Right lung (tissue), 5 donors: ENCODE measurements around the gene C1QTNF1. TPM values are rescaled to one million over a fixed set of nuclear protein-coding genes. Genes with fewer than 3 reads are reported as not detected.
A peak's percentile ranks its signal among the peaks of the same experiment; 100 is the strongest.

Source experiments
- DNase-seq, 2 donors: peaks; one replicate each; pipeline ENCODE4 v3.0.0-alpha.2; 2013
- polyA plus RNA-seq, 5 donors: library from polyadenylated mRNA; unstranded; fragments of 120-200 nt; gene quantifications; one replicate each; pipeline versions ENCODE4 v1.2.1 to v1.2.3, GENCODE V29; 2013; ENCODE audit warnings: inconsistent platforms in 1 of 5, low replicate concordance in 1 of 5; ENCODE audit not compliant: insufficient read length in 5 of 5, insufficient read depth in 1 of 5

Gene C1QTNF1
- polyA plus RNA-seq, 5 donors: 1.5 to 2.7 (median 2.2) TPM

DNA sequence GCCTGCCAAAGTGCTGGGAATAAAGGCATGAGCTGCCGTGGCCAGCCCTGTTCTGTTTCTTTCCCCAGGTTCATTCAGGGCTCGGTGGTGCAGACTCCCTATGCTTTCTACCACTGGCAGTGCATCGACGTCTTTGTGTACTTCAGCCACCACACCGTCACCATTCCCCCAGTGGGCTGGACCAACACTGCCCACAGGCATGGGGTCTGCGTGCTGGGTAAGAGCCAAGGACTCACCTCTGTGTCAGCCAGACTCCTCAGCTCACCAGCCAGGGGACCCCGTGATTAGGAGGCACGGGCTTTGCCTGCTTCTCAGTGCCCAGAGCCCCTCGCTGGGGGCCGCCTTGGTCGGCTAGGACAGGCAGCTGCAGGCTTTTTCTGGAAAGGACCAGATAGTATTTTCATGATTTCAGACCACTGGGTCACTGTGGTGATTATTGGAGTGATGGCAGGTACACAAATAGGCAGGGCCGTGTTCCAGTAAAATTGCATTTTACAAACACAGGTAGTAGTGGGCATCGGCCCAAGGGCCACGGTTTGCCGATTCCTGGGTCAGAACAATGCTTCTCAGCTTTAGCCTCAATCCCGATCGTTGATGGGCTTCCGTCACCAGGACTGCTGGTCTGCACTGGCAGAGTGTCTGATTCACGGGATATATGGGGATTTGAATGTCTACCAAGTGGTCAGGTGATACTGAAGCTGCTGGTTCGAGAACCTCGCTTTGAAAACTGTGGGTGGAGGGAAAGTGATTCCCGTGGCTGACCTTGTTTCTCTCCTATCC lies 55.6 kb downstream of the C1QTNF1 start:
- no peak for DNase-seq

DNA sequence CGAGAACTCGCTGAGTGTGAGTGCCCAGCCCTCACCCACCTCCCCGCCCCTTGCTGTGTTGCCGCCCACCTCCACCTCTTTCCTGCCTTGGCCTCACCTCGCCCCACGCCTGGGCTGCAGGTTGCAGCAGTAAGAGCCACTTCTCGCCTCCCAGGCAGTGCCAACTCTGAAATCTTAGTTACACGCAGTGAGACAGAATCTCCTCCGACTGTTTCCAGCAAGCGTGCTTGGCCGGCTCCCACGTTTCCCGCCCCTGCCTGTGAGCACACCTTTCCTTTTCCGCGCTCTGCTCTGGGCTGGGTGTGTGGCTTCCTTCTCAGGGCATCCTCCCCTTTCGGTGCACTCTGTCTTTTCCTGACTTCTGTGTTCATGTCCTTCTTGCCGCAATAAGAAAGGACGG lies 56.4 kb downstream of the C1QTNF1 start:
- DNase-seq: no peak

DNA sequence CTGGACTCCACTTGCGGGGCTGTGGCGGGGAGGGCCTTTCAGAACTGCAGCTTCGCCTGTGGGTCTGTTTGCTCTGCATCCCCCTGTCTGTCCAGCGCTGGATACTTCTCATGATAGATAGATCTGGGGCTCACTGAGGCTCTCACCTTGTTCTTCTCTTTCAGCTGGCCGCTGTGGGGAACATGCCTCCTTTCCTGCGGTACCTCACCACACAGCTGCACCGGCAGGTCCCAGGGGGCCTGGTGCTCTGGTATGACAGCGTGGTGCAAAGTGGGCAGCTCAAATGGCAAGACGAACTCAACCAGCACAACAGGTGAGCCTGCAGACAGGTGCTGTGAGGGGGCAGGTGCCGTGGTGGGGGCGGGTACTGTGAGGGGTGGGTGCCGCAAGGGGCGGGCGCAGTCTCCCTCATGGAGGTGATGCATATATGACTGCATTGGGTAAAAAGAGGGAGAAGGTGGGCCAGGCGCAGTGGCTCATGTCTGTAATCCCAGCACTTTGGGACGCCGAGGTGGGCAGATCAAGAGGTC lies 56.9 kb downstream of the C1QTNF1 start:
- no peak for DNase-seq

DNA sequence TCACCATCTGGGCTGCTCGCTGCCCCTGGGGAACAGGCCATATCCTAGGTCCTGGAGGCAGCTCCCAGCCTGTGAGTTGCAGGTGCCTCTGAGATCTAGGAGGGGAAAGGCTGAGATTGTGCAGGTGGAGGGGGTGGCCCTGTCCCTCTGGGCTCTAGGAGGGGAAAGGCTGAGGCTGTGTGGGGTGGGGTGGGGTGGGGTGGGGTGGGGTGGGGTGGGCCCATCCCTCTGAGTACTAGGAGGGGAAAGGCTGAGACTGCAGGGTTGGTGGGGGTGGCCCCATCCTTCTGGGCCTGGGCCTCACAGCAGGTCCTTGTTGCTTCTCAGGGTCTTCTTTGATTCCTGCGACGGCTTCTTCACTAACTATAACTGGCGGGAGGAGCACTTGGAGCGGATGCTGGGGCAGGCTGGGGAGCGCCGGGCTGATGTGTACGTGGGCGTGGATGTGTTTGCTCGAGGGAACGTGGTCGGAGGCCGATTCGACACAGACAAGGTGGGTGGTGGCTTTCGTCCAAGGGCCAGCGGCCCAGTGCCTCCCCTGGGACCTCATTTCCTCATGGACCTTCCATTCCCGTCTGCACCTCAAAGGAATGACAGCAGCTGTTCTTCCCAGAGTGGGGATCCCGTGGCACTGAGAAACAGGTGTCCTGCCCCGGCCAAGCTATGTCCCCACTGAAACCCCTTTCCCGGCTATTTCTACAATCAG lies 57.8 kb downstream of the C1QTNF1 start:
- no peak for DNase-seq

DNA sequence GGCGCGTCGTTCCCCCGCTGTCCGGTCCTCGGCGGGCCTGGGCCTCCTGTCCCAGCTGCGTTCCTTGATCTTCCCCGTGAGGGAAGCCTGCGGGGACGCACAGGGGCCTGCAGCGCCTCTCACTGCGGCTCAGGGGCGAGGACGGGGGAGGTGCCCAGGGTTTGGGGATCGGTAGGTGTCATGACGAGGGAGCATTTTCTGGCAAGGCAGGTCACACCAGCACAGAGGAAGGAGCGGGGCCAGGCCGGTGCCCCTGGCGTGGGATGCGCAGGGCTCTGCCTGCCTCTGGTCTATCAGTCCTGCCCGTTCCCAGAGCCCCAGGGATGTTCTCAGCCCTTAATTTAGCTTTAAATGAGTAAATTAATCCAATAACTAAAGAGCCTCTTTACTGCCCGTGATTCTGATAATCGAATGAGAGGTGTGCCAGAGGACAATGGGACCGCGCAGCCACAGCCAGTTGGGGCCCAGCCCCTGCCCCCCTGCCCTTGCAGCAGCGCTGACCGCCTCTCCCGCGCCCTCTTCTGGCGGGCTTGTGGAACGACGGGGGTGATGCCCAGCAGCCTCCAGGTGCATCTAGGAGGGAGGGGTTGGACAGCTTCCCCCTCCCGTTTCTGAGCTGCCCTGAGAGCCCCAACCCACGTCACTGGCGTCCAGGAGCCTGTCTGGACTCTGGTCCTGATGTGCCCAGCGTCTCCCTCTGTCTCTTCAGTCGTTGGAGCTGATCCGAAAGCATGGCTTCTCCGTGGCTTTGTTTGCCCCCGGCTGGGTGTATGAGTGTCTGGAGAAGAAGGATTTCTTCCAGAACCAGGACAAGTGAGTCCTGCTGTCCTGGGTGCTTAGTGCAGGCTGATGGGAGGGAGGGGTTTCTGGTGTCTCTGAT lies 58.6 kb downstream of the C1QTNF1 start:
- DNase-seq: no peak

DNA sequence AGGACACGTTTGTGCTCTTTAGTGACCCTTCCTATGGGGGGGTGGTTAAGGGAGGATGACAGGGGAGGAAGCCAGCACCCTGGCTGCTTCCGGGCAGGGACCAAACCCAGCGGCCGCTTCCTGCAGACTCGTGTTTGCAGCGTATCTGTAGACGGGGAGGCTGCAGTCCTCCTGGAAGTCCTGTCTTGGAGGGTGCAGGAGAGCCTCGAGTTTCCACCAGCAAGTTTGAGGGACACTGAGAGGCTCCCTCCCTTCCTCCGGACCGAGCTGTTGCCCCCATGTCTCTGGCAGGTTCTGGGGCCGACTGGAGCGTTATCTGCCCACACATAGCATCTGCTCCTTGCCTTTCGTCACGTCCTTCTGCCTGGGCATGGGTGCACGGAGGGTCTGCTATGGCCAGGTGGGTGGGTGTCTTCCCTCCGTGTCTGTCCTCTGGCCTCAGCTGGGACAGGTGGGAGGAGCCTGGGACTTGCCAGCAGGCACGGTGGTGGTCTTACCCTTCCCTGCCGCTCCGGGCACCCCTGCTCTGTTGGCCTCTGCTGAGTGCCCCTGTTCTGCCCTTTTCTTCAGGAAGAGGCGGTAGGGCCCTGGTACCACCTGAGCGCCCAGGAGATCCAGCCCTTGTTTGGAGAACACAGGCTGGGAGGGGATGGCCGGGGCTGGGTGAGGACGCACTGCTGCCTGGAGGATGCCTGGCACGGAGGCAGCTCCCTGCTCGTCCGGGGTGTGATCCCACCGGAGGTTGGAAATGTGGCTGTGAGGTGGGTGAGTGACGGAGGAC lies 59.4 kb downstream of the C1QTNF1 start:
- DNase-seq: no peak

DNA sequence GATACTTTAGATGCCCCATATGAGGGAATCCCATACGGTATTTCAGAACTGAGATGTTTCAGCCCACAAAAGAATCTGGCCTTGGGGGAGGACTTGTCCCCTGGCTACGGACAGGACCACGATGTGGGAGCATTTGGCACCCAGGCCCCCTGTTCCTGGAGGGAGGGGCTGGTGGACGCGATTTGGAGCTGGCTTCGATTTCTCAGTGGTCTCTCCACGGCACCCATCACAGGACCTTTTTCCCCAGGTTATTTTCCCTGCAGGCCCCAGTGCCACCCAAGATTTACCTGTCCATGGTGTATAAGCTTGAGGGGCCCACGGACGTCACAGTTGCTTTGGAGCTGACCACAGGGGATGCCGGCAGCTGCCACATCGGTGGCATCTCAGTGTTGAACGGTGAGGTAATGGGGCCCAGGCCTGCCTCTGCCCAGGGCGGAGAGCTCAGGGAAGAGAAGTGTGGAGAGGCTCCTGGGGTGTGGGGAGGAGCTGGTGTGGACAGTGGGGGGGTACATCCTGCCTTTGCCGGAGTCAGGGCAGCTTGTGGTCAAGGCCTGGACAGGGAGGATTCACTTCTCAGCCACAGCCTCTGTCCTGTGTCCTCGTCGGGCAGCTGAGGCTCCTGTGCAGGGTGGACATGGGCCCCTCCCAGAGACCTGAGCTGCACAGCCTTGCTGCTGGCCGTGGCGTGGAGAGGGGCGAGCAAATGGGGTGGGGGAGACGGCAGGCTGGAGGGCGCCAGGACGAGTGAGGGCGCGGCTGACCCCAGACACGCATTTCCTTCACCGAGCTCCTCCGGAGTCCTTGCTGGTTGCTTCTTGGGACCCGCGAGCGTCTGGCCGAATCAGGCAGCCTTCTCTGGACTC lies 60.6 kb downstream of the C1QTNF1 start:
- no peak for DNase-seq

DNA sequence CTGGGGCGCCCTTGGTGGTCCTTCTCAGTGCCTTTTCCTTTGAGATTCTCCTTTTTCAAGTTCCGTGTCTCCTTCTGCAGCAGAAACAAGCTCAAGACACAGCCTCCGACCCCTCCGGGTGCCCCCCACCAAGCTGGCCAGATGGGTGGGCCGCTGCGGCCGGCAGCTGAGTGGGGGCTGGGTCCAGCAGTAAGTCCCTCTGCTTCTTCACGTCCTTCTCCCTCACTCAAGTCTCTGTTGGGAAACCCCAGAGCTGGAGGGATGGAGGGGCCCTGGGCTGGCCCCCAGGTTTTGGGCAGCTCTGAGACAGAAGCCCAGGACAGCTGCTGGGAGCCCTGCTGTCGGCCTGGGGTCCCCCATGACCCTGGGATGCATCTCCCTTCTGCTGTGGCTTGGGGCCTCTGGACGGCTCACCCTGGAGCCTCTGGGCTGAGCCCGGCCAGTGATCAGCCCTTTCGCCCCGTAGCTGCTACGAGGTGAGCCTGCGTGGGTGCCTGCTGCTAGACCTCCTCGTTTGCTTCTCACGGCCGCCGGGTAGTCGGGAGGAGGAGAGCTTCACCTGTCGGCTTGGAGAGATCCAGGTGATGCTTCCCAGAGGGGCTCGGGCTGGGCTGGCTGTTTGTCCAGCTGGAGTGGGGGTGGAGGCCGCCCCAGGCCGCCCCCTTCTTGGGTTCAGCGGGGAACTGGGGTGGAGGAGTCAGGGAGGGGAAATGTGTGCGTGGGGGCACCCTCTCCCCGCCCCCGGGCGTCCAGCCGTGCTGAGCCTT lies 61.4 kb downstream of the C1QTNF1 start:
- DNase-seq: no peak

DNA sequence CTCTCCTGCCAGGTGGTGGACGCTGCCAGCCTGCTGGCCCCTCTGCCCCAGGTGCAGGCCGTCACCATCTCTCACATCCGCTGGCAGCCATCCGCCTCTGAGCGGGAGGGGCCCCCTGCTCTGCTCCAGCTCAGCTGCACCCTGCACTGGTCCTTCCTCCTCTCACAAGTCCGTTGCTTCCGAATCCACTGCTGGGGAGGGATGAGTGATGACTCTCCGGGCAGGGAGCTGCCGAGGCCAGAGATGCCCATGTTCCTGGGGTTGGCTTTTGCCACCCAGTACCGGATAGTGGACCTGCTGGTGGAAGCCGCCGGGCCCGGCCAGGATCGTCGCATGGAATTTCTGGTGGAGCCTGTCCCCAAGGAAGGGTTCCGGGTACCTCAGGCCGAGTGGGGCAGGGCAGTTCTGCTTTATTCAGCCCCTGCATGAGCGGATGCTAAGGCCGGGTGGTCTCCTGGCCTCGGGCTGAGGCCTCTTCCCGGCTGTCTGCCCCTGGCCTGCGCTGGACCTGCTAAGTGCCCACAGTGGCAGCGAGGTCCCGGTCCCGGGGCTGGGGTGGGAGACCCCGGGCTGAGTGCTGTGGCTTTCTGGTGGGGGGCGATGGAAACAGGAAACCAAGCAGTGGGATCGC lies 62.1 kb downstream of the C1QTNF1 start:
- DNase-seq: no peak

DNA sequence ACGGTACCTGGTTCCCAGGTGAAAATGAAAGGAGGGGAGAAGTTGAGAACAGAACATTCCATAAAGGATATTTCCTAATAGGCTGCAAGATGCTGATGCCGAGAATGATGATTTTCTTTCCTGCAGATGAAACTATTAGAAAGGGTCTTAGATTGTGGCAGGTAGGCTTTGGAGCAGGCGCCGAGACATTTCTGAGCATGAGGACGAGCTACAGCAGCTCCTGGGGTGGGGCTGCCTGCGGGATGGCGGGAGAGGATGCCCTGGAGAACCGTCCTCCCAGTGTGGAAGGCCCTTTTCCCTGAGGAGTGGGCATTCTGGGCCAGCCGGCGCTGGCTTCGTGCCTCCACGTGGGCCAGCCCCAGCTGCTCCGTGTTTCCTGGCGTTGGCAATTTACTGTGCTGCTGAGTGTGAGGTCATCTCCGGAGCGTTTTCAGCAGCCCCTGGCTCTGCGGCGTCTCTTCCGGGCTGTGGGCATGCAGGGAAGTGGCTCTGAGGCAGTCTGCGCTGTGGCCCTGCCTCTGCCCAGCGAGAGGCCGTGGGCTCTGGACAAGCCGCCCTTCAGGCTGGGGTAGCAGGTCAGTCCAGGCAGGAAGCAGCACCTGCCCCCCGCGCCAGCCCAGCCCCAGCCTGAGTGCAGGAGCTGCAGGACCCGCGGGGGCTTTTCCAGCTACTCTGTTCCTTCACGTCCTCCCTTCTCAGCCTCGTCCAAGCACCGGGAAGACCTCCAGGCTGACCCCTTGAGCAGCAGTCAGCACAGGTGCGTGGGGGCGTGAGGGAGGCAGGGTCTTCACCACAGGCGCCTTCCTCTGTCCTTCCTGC lies 62.8 kb downstream of the C1QTNF1 start:
- DNase-seq: no peak

DNA sequence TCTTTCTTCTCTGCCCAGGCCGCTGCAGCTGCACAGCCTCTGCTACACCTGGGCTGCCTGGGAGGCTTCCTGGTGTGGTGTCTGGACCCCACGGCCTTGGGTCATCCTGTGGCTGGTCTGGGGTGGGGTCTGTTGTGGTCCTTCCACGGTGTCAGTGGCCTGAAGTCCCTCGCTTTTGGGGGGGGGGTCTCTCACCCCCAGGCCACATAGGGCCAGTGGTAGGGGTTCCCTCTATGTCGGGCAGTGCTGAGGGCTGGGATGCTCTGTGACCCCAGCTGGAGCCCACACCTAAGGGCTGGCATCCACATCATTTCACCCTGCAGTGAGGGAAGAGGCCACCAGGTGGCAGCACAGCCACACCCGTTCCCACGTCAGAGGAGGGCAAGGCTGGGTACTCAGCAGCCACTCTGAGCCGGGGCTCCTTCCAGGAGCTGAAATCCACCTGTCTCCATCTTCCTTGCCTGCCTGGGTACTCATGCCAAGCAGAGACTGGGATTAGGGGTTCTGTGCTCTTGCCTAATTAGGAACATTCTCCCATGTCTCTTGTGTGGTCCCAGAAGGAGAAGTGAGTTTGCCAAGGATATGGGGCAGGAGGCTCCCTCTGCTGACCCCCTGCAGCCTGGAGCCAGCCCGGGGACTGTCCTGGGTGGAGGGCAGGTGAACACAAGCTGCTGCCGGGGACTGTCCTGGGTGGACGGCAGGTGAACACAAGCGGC lies 63.6 kb downstream of the C1QTNF1 start:
- DNase-seq: peak; percentile 39 to 46

DNA sequence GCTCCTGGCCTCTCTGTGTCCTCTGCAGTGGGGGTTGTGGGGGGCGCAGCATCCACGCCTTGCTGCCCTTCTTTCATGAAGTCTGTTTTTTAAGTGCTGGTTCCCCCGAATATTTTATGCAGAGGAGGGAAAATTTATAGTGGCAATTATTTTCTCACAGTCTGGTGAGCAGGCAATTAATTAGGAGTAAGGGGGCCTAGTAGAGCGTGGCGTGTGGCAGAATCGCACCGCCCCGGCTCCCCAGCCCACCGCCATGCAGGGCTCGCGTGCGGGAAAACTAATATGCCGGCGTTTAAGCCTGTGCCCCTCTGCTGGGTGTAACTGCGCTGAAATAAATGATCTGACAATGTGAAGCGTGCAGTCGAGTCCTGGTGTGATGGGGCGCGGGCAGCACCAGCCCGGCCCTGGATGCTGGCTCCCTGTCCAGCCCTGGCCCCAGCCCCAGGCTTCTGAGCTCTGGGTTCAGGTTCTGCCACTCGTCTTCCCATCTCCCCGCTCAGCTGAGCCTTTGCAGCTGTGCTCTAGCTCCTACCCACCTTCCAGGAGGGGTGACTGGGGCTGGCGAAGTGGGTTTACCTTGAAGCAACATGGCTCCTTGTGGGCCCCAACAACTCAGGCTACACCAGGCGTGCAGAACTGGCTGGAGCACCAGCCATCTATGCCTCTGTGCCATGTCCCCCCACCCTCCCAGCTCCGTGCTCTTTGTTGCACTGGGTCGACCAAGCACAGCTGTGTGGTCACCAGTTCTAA lies 64.5 kb downstream of the C1QTNF1 start:
- no peak for DNase-seq

DNA sequence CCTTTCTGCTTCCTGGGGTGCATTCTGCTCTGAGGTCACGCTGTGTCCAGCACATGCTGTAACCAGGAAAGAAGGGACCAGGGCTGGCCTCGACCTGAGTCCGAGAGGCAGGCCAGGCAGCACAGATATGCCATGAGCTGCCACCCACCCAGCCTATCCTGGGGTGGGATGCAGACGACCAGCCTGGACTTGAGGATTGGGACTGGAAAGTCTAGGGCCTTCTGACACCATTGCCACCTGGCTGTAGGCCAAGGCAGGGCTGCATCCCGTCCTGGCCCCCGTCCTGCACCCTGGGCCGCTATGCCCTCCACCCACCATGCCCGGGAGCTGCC lies 65.0 kb downstream of the C1QTNF1 start:
- DNase-seq: no peak

DNA sequence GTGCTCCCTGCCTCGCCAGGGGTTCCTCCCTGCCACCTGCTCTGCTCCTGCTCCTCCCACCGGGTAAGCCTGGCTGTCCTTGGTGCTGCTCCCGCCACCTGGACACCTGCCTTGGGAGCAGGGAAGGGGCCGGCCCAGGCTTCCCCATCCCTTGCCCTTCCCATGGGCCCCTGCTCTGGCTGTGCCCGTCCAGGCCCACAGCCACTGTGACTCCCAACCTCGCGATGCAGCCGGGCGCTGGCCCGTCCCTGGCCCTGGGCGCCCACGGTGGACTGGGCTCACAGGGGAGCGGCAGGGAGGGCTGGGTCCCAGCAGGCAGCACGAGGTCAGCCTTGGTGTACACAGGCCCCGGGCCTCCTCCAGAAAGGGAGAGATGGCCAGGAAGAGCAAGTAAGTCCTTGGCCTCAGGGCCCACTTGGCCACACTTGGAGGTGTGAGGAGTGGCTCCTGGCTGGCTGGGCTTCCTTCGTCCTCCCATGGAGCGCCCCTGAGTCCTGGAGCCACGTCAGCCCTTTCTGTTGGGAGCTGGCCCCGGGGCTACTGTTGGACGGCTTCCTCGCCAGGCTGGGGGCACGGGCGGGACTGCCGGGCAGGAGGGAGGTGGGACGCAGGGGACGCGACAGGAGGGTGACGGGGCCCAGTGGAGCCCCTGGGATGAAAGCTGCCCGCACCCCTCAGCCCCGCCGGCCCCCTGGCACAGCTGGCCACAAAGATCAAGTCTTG lies 65.9 kb downstream of the C1QTNF1 start:
- DNase-seq: no peak

DNA sequence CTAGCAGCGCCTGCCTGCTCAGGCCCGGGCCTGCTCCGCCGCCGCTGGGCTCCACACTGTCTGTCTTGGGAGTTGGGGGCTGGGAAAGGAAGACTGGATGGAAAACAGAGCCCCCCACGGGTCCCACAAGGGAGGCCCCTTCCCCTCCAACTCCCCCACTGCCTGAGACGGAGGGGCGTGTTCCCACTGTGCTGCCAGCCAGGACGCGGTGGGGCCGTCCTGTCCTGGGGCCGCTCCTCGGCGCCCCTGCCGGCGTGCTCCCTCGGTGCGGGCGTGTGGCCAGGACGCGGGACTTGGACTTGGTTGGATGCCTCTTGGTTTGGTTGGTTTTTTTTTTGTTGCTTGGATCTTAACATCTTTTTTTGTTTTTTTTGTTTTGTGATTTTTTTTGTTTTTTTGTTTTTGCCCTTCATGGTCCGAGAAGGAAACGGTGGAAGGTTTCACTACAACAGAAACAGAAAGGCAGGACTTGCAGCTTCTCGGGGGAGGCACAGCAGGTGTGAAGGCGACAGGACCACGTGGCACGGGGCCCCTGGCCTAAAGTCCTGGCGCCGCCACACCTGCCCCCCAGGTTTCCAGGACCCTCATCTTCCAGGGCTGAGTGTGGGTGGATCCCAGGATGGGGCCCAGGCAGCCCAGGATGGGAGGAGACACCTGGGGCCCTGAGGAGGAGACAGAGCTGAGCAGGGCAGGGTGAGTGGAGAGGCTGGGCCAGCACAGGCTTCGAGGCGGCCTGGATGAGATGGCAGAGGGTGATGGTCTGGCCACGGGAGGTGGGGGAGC lies 66.7 kb downstream of the C1QTNF1 start:
- DNase-seq: peak in 1 of 2 donors; percentile 15
